ENCODE data around the gene POU2F2.

POU2F2 gene

GRCh38 chr19:42155796-42156195 is 23.6 kb upstream of the POU2F2 start:
- FAIRE-seq = no peak
- no peak for DNase-seq (ENCODE audit: insufficient read length, low spot score)

GRCh38 chr19:42154471-42155323 is 22.5 kb upstream of the POU2F2 start:
- FAIRE-seq (no peak), DNase-seq (ENCODE audit: insufficient read length, low spot score) (no peak)

GRCh38 chr19:42153672-42154433 is 21.6 kb upstream of the POU2F2 start:
- FAIRE-seq (no peak), DNase-seq (ENCODE audit: insufficient read length, low spot score) (no peak)

- FAIRE-seq = no peak
- DNase-seq (ENCODE audit: insufficient read length, low spot score) = no peak
Observed at GRCh38 chr19:42152910-42153671, 20.8 kb upstream of the POU2F2 start.

- DNase-seq (ENCODE audit: insufficient read length, low spot score) (no peak), FAIRE-seq (no peak)
Observed at GRCh38 chr19:42151782-42152684, 19.8 kb upstream of the POU2F2 start.

GRCh38 chr19:42150911-42151361 is 18.7 kb upstream of the POU2F2 start:
- DNase-seq (ENCODE audit: insufficient read length, low spot score) = no peak
- no peak for FAIRE-seq

- no peak for DNase-seq (ENCODE audit: insufficient read length, low spot score)
- FAIRE-seq = no peak
Observed at GRCh38 chr19:42150364-42150763, 18.1 kb upstream of the POU2F2 start.

GRCh38 chr19:42149447-42150202 is 17.4 kb upstream of the POU2F2 start:
- DNase-seq (ENCODE audit: insufficient read length, low spot score) = no peak

GRCh38 chr19:42148266-42148665 is 16.0 kb upstream of the POU2F2 start:
- DNase-seq (ENCODE audit: insufficient read length, low spot score) (no peak), FAIRE-seq (no peak)

More at GRCh38 chr19:42149447-42150202, 17.4 kb upstream of the POU2F2 start:
- no peak for FAIRE-seq

GRCh38 chr19:42143341-42144234 is 11.3 kb upstream of the POU2F2 start:
- no peak for DNase-seq (ENCODE audit: insufficient read length, low spot score)

GRCh38 chr19:42140125-42140754 is 8.0 kb upstream of the POU2F2 start:
- peak; percentile 69 for DNase-seq (ENCODE audit: insufficient read length, low spot score)
- no peak for FAIRE-seq

More at GRCh38 chr19:42143341-42144234, 11.3 kb upstream of the POU2F2 start:
- no peak for FAIRE-seq

GRCh38 chr19:42134535-42135070 is 2.4 kb upstream of the POU2F2 start:
- FAIRE-seq = no peak
- no peak for DNase-seq (ENCODE audit: insufficient read length, low spot score)

- FAIRE-seq (peak; percentile 86), DNase-seq (ENCODE audit: insufficient read length, low spot score) (peak; percentile 63)
Observed at GRCh38 chr19:42132851-42133528, 744 bp upstream of the POU2F2 start.

GRCh38 chr19:42131149-42132029 is 857 bp downstream of the POU2F2 start:
- DNase-seq (ENCODE audit: insufficient read length, low spot score) = no peak
- peak; percentile 71 for FAIRE-seq

GRCh38 chr19:42130254-42130573 is 2.0 kb downstream of the POU2F2 start:
- DNase-seq (ENCODE audit: insufficient read length, low spot score) (no peak), FAIRE-seq (no peak)
